Measurements from ENCODE around the gene PIM1.

The PIM1 gene

DNA sequence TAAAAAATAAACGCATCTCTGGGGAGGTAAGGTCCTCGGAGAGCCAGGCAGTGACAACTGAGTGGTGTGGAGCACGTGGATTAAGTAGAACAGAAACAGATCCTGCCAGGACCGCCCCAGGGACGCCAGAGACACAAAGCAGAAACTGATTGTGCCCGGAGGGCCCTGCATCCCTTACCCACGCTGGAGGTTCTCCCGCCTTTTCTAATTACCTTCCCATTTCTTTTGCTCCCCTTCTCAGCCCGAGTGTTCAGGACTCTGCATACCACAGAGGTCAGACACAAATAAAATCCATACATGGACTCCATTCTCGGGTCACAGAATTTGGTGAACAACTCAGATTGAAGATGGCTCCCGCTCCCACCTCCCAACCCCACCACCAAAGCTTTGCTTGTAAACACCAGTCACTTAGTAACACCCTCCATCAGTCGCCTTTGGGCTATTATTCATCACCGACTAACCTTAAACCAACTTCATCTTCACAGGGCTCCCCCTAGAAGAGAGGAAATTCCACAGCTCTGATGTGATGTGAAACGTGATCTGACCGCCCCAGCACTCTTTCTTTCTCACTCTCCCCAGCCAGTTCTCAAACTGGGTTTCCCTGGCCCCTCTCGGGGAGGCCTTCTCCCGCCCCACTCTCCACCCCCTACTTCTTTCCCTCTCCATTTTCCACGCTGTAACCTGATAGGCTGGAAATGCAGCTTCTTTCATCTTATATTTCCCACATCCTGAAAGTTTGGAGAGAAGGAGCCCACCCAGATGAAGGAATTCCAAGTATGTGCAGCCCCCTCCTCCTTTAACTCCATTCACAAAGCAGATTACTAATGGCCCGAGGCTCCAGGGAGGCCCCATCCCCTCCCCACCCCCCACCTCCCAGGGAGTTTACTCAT is 32.5 kb upstream of the PIM1 start:
- DNase-seq (ENCODE audit: low read depth in 2 of 2) = no peak

DNA sequence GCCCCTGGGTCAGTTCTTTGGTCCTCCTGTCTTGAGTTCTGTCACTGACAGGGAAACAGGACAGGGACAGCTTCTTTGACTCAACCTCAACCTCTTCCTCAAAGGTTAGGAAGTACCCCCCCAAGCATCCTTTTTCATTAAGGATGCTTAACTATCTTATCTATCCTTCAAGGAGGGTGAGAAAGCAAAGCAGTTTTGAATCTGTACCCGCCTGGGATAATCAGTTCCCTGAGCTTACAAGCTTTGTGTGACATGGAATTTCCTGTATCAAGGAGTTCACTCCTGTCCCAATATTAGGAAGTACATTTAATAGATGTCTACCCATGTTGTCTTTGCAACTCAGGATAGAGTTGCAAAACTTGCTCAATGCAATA is 31.1 kb upstream of the PIM1 start:
- DNase-seq (ENCODE audit: low read depth in 2 of 2) = no peak

DNA sequence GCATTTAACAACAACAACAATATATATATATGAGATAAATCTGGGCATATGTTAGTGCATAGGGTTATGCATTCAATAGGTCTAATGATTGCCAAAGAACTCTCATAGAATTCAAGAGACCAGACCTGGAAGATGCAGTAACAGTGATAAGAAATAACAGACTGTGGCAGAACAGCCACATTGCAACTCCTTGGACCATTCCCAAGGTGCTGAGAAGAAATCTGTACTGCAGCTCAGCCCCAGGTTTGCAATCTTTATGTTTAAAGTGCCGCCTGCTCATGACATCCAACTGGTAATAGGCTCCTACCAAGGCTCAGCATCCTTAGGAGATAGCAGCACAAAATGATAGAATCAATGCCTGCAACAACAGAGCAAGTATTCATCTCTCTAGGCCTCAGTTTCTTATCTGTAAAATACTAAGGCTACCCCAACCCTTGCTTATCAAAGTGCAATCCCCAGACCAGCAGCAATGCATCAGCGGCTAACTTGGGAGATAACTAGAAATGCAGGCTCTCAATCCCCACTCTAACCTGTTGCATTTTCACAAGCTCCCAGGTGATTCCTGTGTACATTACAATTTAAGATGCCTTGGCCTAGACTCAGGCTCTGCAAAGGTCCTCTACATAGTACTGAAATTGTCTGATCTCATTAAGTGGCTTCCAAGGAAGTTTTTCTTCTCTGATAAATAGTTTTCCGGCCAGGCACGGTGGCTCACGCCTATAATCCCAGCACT is 30.6 kb upstream of the PIM1 start:
- no peak for DNase-seq (ENCODE audit: low read depth in 2 of 2)

- no peak for DNase-seq (ENCODE audit: low read depth in 2 of 2)
These were observed 29.8 kb upstream of the PIM1 start for GRCh38 chr6:37140145-37140544.

GRCh38 chr6:37141281-37142049 is 28.5 kb upstream of the PIM1 start:
- DNase-seq (ENCODE audit: low read depth in 2 of 2) = no peak

GRCh38 chr6:37142050-37142614 is 27.8 kb upstream of the PIM1 start:
- DNase-seq (ENCODE audit: low read depth in 2 of 2) = no peak

- no peak for DNase-seq (ENCODE audit: low read depth in 2 of 2)
These were observed 26.4 kb upstream of the PIM1 start for GRCh38 chr6:37143585-37143984.

DNA sequence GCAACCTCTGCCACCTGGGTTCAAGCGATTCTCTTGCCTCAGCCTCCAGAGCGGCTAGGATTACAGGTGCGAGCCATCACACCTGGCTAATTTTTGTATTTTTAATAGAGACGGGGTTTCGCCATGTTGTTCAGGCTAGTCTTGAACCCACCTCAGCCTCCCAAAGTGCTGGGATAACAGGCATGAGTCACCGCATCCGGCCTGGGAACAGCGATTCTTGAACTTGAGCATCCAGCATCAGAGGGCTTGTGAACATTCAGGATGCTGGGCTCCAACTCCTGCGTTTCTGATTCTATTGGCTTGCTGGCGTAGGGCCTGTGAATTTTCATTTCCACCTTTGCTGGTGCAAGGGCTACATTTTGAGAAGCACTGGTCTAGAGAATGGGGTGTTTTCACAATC is 24.5 kb upstream of the PIM1 start:
- no peak for DNase-seq (ENCODE audit: low read depth in 2 of 2)

DNA sequence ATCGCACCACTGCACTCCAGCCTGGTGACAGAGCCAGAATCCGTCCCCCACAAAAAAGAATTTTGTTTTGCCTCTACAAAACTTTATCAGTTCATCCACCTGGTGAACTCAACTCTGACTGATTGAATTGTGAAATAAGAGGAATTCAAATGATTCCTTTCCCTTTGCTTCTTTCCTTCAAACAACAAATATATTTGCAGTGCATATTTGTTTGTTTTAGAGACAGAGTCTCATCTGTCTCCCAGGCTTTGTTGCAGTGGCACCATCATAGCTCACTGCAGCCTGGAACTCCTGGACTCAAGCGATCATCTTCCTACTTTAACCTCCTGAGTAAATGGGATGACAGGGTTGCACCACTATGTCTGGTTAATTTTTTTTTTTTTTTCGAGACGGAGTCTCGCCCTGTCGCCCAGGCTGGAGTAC is 23.2 kb upstream of the PIM1 start:
- no peak for DNase-seq (ENCODE audit: low read depth in 2 of 2)

DNA sequence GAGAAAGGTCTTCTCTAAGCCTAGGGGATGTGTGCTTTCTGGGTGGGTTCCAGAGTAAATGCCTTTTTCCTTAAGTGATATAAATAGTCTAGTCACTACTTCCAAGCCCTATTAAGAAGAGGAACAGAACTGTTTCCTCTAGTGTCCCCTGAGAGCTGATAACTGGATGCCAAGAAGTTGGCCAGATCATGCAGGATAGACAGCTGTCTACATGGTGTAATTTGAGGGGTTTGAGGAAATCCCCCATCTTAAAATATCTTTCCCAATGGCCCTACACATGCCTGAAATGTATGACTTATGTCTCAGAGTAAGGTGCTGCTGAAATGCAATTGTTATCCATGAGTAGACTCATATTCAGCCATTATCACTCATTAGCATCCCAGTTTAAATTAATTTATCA is 20.2 kb upstream of the PIM1 start:
- no peak for DNase-seq (ENCODE audit: low read depth in 2 of 2)

DNA sequence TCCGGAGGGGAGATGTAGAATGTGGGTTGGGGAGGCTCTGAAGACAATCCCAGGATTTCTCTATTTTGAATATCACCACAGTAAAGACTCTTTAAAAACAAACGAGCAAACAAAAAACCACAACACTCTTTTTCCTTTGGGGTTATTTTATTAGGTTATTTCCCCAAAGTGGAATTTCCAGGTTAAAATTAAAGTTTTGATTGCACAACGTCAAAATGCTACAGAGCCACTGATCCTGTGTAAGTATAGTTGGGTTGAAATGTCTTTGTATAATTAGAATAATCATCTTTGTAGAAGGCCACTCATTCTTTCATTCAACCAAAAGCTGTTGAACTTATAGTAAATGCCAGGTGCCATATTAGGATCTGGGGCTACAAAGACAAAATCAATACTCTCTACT is 19.6 kb upstream of the PIM1 start:
- no peak for DNase-seq (ENCODE audit: low read depth in 2 of 2)

DNA sequence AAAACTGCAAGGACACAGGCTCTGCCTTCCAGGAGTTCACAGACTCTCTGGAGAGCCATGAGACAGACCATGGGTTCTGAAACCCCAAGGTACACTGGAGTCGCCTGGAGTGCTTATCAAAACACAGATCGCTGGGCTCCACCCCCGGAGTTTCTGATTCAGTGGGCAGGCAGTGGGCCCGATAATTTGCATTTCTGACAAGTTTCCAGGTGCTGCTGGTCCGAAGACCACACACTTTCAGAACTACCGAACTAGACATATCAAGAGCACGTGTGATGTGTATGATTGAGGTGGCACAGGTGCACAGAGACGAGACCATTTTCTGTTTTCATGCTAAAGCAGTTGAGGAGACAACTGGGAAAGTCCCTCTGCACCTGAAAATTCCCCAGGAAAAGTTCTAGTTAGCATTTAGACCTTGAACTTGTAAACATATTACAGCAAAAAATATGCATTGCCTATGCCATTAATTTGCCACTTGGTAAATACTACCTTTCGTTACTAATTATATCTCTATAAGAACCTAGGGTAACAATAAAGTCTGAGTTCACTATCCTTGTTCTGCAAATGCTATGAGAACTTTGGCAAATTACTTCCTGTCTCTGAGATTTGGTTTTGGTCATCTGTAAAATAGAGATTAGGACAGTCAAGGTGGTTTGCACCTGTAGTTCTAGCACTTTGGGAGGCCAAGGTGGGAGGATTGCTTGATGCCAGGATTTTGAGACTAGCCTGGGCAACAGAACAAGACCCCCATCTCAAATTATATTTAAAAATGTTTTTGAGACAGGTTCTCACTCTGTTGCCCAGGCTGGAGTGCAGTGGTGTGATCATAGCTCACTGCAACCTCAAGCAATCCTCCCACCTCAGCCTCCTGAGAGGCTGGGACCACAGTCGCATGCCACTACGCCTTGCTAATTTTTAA is 14.3 kb upstream of the PIM1 start:
- DNase-seq (ENCODE audit: low read depth in 2 of 2) = no peak

GRCh38 chr6:37158508-37158907 is 11.4 kb upstream of the PIM1 start:
- no peak for DNase-seq (ENCODE audit: low read depth in 2 of 2)

GRCh38 chr6:37160922-37161778 is 8.8 kb upstream of the PIM1 start:
- DNase-seq (ENCODE audit: low read depth in 2 of 2) = no peak

GRCh38 chr6:37162740-37163139 is 7.2 kb upstream of the PIM1 start:
- DNase-seq (ENCODE audit: low read depth in 2 of 2) = no peak

- DNase-seq (ENCODE audit: low read depth in 2 of 2) = no peak
These were observed 1.7 kb upstream of the PIM1 start for GRCh38 chr6:37168163-37168758.

GRCh38 chr6:37168811-37169495 is 999 bp upstream of the PIM1 start:
- peak; percentile 35 to 69 for DNase-seq (ENCODE audit: low read depth in 2 of 2)

- peak in 1 of 2 donors; percentile 13 for DNase-seq (ENCODE audit: low read depth in 2 of 2)
These were observed 585 bp downstream of the PIM1 start for GRCh38 chr6:37170273-37171200.

Measured in stimulated activated CD8-positive, alpha-beta memory T cell treated with anti-CD3 and anti-CD28 coated beads, Interleukin-15, amount 100 ng/mL, for 4 hours (primary cell).